GM21723 (cell line): ENCODE measurements around the gene PEAK3.
A peak's percentile ranks its signal among the peaks of the same experiment; 100 is the strongest.

Source experiments
- ATAC-seq: cut with Tn5 transposase; IDR thresholded peaks from one replicate; pipeline ENCODE4 v1.9.1; 2021; ENCODE audit warnings: mild to moderate bottlenecking, moderate library complexity; ENCODE audit not compliant: unreplicated experiment

PEAK3 gene

DNA sequence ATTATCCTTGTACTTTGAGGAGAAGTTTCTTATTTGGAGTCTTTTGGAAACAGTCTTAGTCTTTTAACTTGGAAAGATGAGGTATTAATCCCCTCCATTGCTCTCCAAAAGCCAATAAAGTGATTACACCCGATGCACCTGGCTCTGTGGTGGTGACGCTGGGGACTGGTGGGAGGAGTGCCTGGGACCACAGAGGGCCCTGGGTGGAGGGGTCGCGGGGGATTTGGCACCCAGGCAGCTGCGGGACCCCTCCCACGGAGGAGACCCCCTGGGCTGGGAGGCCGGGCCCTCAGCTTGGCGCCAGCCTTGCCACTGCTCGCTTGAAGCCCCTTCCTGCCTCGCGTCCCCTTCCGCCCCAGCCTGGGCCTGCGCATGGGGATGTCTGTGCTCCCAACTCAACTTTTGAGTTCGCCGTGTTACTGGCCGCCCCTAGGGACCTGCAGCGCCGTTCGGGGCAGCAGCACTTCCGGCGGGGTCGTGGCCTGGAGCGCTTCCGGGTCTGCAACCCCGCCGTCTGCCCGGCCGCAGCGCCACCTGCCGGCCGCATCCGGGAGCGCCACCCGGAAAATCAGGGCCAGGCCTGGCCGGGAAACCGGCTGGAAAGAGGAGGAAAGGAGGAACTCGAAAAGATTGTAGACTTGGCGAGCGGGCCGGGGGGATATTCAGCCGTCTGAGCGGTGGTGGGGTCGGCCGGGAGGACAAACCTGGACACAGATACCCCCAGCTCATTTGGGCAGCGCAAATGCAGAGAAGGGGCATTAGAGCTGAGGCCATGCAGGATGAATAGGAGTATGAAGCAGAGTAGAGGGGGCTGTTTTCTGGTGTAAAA is 8.4 kb downstream of the PEAK3 start:
- peak; percentile 34 for ATAC-seq

DNA sequence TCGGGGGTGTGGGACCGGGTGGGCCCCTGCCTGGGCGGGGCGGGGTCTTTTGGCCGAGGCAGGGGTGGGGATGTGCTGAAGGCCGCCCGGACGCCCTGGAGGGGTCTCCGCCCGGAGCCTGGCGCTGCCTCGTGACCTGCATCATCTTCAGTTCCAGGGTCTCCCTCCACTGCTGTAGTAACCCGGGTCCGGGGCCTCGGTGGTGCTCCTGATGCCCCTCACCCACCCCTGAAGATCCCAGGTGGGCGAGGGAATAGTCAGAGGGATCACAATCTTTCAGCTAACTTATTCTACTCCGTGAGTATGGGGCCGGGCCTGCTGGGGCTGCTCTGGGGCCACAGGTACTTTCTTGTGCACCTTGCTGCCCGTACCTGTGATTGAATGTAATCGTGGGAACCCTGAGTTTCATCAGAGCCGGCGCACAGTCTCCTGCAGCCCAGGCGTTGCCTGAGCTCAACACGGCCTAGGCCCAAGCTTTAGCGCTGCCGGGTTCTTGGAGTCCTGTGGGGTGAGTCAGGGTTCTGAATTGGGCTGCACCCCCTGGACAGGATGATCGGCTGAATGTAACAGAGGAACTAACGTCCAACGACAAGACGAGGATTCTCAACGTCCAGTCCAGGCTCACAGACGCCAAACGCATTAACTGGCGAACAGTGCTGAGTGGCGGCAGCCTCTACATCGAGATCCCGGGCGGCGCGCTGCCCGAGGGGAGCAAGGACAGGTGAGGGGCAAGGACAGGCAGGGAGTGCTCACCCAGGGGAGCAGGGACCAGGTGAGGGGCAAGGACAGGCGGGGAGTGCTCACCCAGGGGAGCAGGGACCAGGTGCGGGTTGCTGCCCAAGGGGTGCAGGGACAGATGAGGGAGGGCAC is 10.5 kb downstream of the PEAK3 start:
- no peak for ATAC-seq

DNA sequence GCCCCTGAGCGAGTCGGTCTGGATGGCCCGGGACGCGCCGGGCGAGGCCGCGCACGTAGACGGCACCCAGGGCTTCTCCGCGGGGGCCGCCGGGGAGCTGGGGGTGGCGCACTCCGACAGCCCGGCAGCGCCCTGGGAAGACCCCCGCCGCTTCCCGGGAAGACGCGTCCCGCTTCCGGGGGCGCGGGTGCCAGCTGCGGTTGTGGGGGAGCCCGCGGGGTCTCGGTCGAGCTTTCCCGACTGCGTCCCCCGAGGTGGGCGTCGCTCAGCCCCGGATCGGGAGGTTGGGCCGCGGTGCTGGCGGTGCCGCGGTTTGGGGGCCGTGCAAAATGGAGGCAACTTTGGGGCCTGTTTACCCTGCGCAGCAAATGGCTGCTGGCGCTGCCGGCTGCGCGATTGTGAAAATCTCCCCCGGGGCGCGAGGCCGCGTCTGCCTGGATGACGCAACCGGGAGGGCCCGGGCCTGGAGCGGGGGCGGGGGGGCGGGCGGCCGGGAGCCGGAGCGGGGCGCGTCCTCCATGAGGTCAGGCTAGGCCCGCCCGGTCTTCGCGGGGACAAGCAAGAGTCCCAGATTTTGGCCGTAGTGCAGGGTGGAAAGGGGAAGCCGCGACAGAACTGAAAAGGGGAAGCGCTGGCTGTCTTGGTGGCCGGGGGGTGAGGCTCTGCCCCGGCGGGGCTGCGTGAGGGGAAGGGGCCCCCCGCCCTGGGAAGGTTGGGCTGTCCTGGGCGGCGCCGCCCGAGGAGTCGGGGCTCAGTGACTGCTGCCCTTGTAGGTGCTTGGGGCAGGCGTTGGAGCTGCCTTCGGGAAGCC is 11.3 kb downstream of the PEAK3 start:
- no peak for ATAC-seq

DNA sequence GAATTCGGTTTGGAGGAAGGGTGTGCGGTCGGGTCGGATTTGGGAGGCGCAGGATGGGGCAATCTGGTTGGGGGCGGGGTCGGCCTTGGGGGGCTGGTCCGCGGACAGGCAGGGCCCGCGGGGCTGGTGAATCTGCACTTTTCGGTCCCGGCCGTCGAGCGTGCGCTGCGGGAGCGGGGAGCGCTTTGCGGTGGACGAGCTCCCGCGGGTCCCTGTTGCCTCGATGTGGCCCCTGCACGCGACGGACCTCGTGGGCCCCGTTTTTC is 11.9 kb downstream of the PEAK3 start:
- ATAC-seq, result no peak

DNA sequence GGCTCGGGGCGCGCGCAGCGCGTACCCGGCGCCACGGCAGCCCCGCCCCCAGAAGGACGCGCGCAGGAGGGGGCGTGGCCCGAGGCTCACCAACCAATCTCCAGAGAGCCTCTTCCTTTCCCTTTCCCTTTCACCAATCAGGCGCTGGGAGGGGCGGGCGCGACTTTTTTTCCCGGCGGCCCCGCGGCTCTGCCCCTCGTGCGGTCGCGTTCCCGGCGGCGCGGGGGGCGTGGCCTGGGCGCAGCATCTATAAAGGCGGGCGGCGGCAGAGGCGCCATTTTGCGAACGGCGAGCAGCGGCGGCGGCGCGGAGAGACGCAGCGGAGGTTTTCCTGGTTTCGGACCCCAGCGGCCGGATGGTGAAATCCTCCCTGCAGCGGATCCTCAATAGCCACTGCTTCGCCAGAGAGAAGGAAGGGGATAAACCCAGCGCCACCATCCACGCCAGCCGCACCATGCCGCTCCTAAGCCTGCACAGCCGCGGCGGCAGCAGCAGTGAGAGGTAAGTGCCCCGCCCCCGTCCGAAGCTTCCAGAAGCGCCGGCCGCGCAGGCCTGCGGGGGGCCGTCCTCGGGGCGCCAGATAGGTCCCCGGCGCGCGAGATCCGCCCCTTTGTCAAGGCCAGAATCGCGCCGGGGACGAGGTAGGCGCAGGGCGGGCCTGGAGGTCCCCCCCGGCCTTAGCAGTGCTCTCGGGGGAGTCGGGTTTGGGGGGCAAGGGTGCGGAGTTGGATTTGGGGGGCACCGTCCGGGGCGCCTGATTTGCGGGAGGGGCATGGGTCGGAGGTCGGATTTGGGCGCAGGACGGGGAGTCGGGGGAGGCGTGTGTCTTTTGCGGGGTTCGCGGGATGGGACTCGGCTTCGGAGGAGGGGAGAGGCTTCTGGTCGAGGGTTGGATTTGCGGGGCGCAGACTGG is 12.5 kb downstream of the PEAK3 start:
- peak; percentile 37 for ATAC-seq

DNA sequence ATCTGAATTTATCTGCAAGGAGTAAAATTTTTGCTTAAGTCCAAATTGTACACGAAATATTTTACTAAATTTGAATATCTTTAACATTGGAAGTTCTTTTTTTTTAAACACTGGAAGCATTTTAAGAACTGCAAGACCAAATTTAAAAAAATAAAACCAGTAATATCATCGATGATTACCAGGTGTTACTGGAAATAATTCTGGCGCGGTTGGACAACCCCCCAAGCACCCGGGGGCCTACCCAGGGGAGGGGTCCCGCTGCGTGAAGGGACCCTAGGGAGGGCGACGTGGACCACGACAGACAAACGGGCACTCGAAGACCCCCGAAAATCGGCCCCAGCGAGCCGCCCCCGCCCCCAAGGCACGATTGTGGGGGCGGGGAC is 13.1 kb downstream of the PEAK3 start:
- no peak for ATAC-seq

DNA sequence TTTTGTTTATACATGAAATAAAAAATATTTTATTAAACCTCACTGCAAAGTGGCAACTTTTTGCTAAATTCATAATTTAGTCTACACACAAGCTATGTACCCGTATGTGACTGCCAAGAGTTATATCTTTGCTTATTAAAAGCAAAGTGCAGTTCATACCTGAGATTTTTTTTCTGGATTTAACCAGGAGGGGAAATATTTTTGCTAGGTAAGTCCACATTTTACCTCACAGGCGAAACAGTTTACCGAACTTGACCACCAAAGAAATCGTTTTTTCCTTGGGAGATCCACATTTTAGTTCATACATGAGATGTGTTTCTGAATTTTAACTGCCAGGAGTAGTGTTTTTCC is 13.5 kb downstream of the PEAK3 start:
- no peak for ATAC-seq

DNA sequence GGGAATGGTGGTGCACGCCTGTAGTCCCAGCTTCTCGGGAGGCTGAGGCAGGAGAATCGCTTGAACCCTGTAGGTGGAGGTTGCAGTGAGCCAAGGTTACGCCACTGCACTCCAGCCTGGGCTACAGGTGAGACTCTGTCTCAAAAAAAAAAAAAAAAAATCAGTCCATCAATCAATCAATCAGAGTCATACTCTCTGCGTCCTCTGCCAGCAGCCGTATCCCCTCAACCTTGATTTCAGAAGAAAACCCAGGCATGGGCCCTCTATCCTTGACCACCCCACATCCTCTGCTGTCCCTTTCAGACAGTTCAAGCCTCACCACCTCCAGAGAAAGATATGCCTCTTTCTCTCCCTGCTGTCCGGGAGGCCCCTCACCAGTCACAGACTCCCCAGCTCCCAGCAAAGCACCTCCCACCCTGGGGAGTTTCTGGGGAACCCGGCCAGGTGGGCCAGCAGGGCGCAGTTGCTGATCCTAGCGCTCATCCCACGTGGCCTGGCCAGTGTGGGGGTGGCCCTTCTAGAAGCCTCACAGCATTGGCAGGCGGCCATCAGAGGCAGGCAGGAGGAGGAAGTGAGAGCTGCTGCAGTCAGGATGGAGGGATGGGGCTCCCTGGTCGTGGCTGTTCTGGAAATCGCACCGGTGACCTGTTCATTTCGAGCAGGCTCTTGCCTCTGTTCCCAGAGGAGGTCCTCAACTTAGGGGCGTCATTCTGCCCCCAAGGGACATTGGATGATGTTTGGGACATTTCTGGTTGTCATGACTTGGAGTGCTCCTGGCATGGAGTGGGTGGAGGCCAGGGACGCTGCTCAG is 15.6 kb downstream of the PEAK3 start:
- ATAC-seq, result no peak

DNA sequence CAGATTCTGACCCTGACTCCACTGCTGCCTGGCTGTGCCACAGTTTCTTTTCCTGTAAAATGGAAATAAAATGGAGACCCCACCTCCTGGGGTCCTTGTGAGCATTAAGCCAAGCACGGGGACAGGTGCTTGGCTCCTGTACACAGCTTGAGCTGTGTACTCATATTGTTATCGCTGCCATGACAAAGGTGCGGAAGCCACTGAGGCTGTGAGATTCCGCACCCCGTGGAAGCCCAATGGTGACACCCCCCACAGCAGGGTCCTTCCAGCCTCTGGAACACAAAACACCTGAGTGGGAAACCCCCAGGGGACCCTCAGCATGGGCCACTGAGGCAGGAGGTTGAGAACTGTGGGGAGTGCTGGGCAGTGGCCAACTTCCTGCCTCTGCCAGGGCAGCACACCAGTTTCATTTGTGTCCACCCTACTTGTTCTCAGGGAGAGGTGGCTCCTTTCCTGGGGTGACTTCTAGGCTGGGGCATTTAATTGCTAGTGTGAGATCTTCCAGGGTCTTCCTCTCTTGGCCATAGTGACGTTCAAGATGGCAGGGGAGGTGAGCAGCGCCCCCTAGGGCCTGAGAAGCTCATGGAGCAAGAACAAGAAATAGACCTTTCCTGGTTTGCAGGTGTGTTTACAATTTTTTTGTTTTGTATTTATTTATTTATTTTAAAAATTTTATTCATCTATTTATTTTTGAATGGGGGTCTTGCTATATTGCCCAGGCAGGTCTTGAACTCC is 20.4 kb downstream of the PEAK3 start:
- no peak for ATAC-seq

DNA sequence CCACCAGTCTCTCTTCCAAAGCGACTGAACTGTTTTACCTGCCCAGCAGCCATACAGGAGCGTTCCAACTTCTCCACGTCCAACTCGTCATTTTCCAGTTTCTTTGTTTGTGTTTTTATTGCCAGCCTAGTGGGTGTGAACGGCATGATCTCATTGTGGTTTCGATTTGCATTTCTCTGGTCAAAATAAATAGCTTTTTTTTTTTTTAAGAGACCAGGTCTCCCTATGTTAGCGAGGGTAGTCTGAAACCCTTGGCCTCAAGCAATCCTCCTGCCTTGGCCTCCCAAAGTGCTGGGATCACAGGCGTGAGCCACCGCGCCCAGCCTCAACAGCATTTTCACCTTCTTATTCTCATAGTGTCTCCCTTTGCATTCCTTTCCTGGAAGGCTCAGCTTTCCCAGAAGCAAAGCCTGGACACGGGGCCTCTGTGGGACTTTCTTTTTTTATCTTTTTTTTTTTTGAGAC is 21.6 kb downstream of the PEAK3 start:
- ATAC-seq, result no peak

DNA sequence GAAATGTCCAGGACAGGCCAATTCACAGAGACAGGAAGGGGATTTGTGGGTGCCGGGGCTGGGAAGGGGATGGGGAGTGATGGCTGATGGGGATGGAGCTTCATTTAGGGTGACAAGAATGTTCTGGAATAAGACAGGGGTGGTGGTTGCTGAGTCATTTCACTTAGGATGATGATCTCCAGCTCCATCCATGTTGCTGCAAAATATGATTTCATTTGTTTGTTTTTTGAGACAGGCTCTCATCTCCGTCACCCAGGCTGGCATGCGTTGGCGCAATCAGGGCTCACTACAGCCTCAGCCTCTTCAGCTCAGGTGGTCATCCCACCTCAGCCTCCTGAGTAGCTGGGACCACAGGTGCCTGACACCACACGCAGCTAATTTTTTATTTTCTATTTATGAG is 22.6 kb downstream of the PEAK3 start:
- no peak for ATAC-seq

DNA sequence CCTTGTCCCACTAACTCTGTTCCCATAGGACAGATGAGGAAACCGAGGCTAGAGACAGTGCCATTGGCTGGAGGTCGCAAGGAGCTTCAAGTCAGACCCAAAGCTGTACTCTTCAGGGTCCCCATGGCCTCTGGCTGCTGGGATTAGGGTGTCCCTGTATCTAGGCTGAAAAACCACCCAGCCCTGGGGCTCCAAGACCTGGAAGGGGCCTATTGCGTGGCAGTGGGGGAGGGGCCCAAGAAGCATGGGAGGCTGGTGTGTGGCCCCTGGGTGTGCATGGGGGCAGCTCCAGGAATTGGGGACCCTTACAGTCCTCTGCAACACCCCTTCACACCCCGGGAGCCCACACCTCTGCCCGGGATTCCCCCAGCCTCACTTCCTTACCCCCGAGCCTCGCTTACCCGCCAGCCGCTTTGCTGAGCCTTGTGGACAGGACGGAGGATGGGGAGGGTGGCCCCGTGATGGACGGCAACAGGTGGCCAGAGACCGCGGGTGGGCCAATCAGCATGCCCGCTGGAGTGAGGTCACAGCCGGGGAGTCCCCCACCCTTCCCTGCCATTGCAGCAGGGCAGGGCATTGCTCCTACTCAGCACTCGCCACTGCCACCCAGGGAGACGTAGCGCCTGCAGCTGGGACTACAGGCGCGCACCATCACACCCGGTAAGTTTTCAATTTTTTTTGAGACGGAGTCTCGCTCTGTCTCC is 25.8 kb downstream of the PEAK3 start, which contains the start of gene JSRP1:
TSS of gene JSRP1 (minus strand) at position 436 of the 704 bp plus-strand sequence. CDS start 1,103 bp downstream, outside the sequence.
- no peak for ATAC-seq

DNA sequence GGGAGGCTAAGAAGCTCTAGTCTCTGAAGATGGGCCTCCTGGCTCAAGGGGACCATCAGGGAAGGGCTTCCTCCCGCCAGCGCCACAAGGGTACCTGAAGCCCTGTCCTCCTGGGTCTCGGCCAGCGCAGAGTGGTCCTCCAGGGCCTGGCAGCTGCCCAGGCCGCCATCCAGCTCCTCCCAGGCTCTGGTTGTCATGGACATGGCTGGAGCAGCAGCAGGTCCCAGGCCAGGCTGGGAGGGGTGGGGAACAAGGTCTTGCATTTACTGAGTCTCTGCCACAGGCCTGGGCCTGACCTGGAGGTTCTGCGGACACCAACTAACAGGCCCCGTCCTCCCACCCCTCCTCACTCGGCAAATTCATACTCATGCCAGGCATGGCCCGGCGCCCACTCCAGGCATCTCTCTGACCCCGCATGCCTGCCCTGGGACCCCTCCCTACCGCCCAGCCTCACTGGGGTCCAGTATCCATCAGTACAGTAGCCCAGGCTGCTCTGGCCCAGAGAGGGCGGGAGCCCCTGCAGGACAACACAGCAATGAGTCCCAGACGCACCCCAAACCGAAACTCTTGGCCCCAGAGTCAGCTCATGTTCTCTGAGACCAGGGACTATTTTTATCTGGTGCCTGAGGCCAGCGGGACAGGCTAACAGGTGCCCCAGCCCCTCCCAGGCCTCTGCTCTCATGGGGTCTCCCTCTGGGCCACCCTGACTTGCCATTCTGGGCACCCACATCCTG is 26.7 kb downstream of the PEAK3 start:
- ATAC-seq, result no peak

DNA sequence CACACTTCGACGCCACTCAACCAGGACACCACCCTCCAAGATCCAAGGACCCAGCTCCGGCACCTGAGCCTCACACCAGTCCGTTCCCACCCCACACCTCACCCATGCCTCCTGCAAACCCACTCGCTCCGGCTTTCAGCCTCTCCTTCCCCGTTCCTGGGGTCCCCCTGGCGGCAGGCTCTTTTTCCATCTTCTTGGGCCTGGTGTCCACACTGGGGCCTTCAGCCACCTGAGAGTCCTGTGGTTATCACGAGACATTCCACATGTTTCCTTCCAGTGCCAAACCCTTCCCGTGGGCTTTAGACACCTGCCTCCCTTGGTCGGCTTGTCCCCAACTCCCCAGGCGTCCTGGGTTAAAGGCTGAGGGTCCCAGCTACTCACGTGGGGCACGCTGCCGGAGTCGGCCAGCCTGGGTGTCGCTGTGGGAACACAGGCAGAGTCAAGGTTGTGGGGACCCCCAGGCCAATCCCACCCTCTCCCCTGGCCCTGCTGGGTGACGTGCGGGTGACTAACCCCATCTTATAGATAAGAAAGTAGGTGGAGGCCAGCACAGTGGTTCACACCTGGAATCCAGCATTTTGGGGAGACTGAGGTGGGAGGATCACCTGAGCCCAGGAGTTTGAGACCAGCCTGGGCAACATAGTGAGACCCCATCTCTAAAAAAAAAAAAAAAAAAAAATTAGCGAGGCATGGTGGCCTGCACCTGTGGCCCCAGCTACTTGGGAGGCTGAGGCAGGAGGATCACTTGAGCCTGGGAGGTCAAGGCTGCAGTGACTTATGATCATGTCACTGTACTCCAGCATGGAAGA is 27.7 kb downstream of the PEAK3 start:
- ATAC-seq, result no peak

DNA sequence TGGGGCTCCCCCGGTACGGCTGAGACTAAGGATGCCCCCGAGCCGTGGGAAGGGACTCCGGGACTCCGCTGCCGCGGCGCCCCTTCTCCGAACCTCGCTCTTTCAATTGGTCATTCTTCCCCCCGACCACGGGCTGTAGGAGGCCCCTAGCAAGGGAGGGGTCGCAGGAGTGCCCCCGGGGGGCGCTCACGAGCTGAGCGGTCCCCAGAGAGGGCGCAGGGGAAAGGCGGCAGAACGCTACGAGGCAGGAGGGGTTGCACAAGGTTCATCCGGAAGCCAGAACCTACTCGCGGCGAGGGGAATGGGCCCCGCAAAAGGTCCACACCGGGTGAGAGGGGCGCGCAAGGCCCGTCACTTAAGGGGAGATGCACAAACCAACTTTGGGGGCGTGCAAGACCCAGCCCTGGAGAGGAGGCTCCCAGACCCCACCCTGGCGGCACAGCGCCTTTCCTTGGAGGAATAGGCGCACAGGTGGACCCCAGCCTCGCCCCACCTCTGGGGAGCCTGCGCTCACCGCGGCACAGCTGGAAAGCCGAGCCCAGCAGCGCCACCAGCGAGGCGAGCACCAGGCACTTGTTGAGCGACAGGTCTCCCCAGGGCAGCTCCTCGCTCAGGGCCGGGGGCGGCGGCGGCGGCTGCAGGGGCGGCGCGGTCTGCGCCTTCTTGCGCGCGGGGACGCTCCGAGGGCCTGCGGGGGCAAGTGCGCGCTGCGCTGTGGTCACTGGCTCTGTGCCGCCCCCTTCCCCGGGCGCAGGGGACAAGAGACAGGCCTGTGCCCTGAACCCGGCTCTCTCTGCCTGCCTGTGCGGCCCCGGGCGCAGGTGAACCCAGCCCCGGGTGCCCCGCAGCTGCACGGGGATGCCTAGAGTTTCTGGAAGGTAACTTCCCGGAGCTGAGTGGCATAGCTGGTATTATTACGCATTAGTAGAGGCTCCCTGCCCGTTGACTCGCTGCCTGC is 28.6 kb downstream of the PEAK3 start:
- ATAC-seq, result no peak

DNA sequence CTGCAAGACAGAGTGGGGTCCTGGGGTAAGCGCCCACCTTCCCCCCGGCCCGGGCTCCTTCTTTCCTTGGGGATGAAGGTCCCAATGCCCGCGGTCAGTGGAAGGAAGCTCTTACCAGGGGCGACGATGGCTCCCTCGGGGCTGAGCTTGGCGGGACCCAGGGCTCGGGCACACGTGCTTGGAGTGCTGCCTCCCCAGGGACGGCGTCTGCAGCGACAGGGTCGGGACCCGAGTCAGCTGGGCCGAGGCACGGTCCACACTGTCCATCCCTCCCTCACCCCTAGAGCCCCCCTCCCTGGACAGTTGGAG is 29.2 kb downstream of the PEAK3 start:
- ATAC-seq, result no peak
